IMR-90 (cell line): ENCODE measurements around the gene ATP8B4. TPM values are rescaled to one million over a fixed set of nuclear protein-coding genes. Genes with fewer than 3 reads are reported as not detected.
A peak's percentile ranks its signal among the peaks of the same experiment; 100 is the strongest.

Experiments used
- ATAC-seq: fragments of 200-7000 bp; cut with Tn5 transposase; 2 replicates; pipeline ENCODE4 v1.9.1; 2020; ENCODE audit warnings: low read depth, mild to moderate bottlenecking, moderate library complexity
- BruUV-seq: library from RNA; stranded (reverse); fragments of 400-500 nt; replicated peaks from 2 replicates; lab custom pipeline; 2021; lab: Mats Ljungman, UMichigan
- CTCF ChIA-PET: fragments of 300-600 bp; formaldehyde crosslinking; extraction: SDS; loops from one replicate; lab custom pipeline; 2021; ENCODE audit warnings: antibody characterized with exemption; lab: Yijun Ruan, JAX
- POLR2A ChIA-PET: fragments of 300-600 bp; sonication (Branson Sonifier 250); formaldehyde crosslinking; loops from one replicate; lab custom pipeline; 2022; ENCODE audit warnings: antibody characterized with exemption; ENCODE audit not compliant: unreplicated experiment; lab: Charles Lee
- DNase-seq: peaks from one replicate; pipeline ENCODE4 v3.0.0; 2013
- H2AFZ ChIP-seq: replicated peaks from 2 replicates; pipeline ENCODE3; 2013; ENCODE audit warnings: low read length, mild to moderate bottlenecking; ENCODE audit not compliant: poor library complexity
- H2AK5ac ChIP-seq: 2 replicates; pipeline ENCODE4 v1.6.1; 2013; ENCODE audit warnings: low read depth, low read length, inconsistent platforms
- H2AK9ac ChIP-seq: replicated peaks from 2 replicates; pipeline ENCODE3; 2013; ENCODE audit warnings: mild to moderate bottlenecking, low read depth, low read length, moderate library complexity; ENCODE audit not compliant: poor library complexity
- H2BK120ac ChIP-seq: 2 replicates; pipeline ENCODE4 v1.6.1; 2013; ENCODE audit warnings: low read depth, low read length, inconsistent platforms
- H2BK15ac ChIP-seq: 3 replicates; pipeline ENCODE4 v1.6.1; 2013; ENCODE audit warnings: low read depth, low read length, inconsistent platforms
- H2BK20ac ChIP-seq: 2 replicates; pipeline ENCODE4 v1.6.1; 2013; ENCODE audit warnings: low read depth, mild to moderate bottlenecking, inconsistent platforms, low read length, moderate library complexity
- H2BK5ac ChIP-seq: 2 replicates; pipeline ENCODE4 v1.6.1; 2013; ENCODE audit warnings: mild to moderate bottlenecking, low read depth, low read length, inconsistent platforms; ENCODE audit not compliant: poor library complexity, severe bottlenecking
- H3K14ac ChIP-seq: replicated peaks from 2 replicates; pipeline ENCODE4 v1.6.1; 2013; ENCODE audit warnings: low read depth, low read length, inconsistent platforms
- H3K18ac ChIP-seq: 2 replicates; pipeline ENCODE4 v1.6.1; 2013; ENCODE audit warnings: low read depth, low read length, control low read depth
- H3K23ac ChIP-seq: 2 replicates; pipeline ENCODE4 v1.6.1; 2013; ENCODE audit warnings: low read depth, low read length, inconsistent platforms
- H3K27ac ChIP-seq: 2 replicates; pipeline ENCODE4 v1.5.1; 2013; ENCODE audit warnings: mild to moderate bottlenecking, control low read depth, low read length; ENCODE audit not compliant: insufficient read depth
- H3K27me3 ChIP-seq: 2 replicates; pipeline ENCODE4 v1.6.1; 2013; ENCODE audit warnings: low read length; ENCODE audit not compliant: control insufficient read depth, insufficient read depth
- H3K36me3 ChIP-seq: 2 replicates; pipeline ENCODE4 v1.6.1; 2013; ENCODE audit warnings: low read length, mixed read lengths; ENCODE audit not compliant: control insufficient read depth, insufficient read depth
- H3K4ac ChIP-seq: 2 replicates; pipeline ENCODE4 v1.6.1; 2013; ENCODE audit warnings: low read depth, low read length, inconsistent platforms
- H3K4me1 ChIP-seq: 2 replicates; pipeline ENCODE4 v1.6.1; 2013; ENCODE audit warnings: low read length, mixed read lengths; ENCODE audit not compliant: control insufficient read depth, insufficient read depth
- H3K4me2 ChIP-seq: 2 replicates; pipeline ENCODE4 v1.6.1; 2013; ENCODE audit warnings: low read depth, mild to moderate bottlenecking, control low read depth, low read length, moderate library complexity
- H3K4me3 ChIP-seq: 2 replicates; pipeline ENCODE4 v1.5.1; 2013; ENCODE audit warnings: low read depth, mild to moderate bottlenecking, control low read depth, low read length, moderate library complexity; ENCODE audit not compliant: insufficient read depth
- H3K56ac ChIP-seq: 2 replicates; pipeline ENCODE4 v1.6.1; 2013; ENCODE audit warnings: low read length, inconsistent platforms; ENCODE audit not compliant: insufficient read depth; ENCODE audit errors: extremely low read depth
- H3K79me1 ChIP-seq, 2 experiments: 2 replicates each; pipeline ENCODE4 v1.6.1; 2013; ENCODE audit warnings: low read length in 2 of 2, inconsistent platforms in 1 of 2, low read depth in 1 of 2
- H3K9ac ChIP-seq: 2 replicates; pipeline ENCODE4 v1.6.1; 2013; ENCODE audit warnings: low read depth, low read length, control low read depth
- H3K9me1 ChIP-seq: 2 replicates; pipeline ENCODE4 v1.6.1; 2013; ENCODE audit warnings: low read length, inconsistent platforms; ENCODE audit not compliant: insufficient read depth
- H3K9me3 ChIP-seq: 2 replicates; pipeline ENCODE4 v1.6.1; 2013; ENCODE audit warnings: low read length; ENCODE audit not compliant: control insufficient read depth, insufficient read depth
- H4K20me1 ChIP-seq: 2 replicates; pipeline ENCODE4 v1.6.1; 2013; ENCODE audit warnings: low read length, inconsistent platforms; ENCODE audit not compliant: insufficient read depth
- H4K5ac ChIP-seq: 2 replicates; pipeline ENCODE4 v1.6.1; 2013; ENCODE audit warnings: mild to moderate bottlenecking, low read depth, low read length, control low read depth
- H4K8ac ChIP-seq, 2 experiments: 2 replicates each; pipeline ENCODE4 v1.6.1; 2013; ENCODE audit warnings: low read depth in 2 of 2, low read length in 2 of 2, control low read depth in 1 of 2, inconsistent platforms in 1 of 2
- H4K91ac ChIP-seq: 2 replicates; pipeline ENCODE4 v1.6.1; 2013; ENCODE audit warnings: low read depth, low read length, inconsistent platforms; ENCODE audit not compliant: insufficient read depth
- RCOR1 ChIP-seq: IDR thresholded peaks from 2 replicates; pipeline ENCODE4 v1.6.1; 2012; ENCODE audit warnings: mild to moderate bottlenecking, low read length, improper control_type of control experiment; ENCODE audit not compliant: insufficient replicate concordance
- WGBS, 2 experiments: methylation state at CpG; one replicate each; pipeline versions ENCODE4 v1.1.5 to v1.1.7; 2013; ENCODE audit warnings: missing lambda C conversion rate in 2 of 2; ENCODE audit not compliant: insufficient read length in 1 of 2; ENCODE audit errors: extremely low coverage in 2 of 2; 5-methylcytosine and 5-hydroxymethylcytosine counted together
- dilution Hi-C: fragments of 300-500 bp; cut with HindIII; formaldehyde crosslinking; loops from one replicate; pipeline ENCODE4 v1.14.3; 2018; ENCODE audit warnings: low sequenced_read_pairs; ENCODE audit not compliant: unreplicated experiment
- in situ Hi-C: fragments of 300-500 bp; cut with MboI; formaldehyde crosslinking; loops from 3 replicates; pipeline ENCODE4 v1.14.3; 2019; ENCODE audit warnings: low sequenced_read_pairs, inconsistent platforms, mixed read lengths
- intact Hi-C: fragments of 100-400 bp; cut with micrococcal nuclease; formaldehyde crosslinking; loops from 2 replicates; pipeline ENCODE4 v1.10.0; 2022
- polyA plus RNA-seq, 3 experiments: library from polyadenylated mRNA; depleted of rRNA; stranded (reverse); fragments of >200 nt; gene quantifications; 2 replicates each; pipeline ENCODE4 v1.2.3, GENCODE V29; 2012; ENCODE audit warnings: low replicate concordance in 1 of 3
- total RNA-seq: library from RNA; depleted of rRNA; stranded (reverse); fragments of >200 nt; gene quantifications from 2 replicates; pipeline ENCODE4 v1.2.3, GENCODE V29; 2012
- TF ChIP-seq, protein P1 (sequence below): conservative IDR thresholded peaks from 2 replicates; pipeline ENCODE4 v1.5.1; 2012; ENCODE audit warnings: mild to moderate bottlenecking, low read depth, low read length, improper control_type of control experiment
- TF ChIP-seq, protein P2 (sequence below): fragments of 150-350 bp; IDR thresholded peaks from 2 replicates; pipeline ENCODE4 v1.6.1; 2016; ENCODE audit warnings: low read depth, mild to moderate bottlenecking, low read length, moderate library complexity, borderline replicate concordance
- TF ChIP-seq, protein P3 (sequence below): fragments of 150-350 bp; IDR thresholded peaks from 2 replicates; pipeline ENCODE4 v1.6.1; 2017; ENCODE audit warnings: mild to moderate bottlenecking, antibody characterized with exemption, low read length, low read depth

The ATP8B4 gene
- total and polyA plus RNA-seq, 2 of the 4 experiments (the other 2 are of a cell fraction), result 0.12 to 0.54 TPM

DNA sequence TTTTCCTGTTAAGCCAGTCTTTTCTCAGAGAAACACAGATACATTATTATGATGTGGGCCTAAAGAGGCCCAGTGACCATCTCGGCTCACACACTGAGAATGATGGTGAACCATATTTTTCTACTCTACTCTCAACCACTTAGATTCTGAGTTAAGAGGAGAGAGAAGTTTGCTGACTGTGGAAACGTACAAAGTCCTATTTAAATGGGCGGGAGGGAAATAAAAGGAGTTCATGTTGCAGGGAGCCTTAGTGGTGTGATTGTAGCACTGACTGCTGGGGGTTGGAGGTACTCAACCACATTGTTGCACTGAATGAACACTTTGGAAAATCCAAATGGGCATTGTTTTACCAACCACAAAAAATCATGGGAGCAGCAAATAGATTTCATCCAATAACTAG, 51.0 kb downstream of the ATP8B4 start:
- ChIA-PET CTCF (no interaction called here), POLR2A (no interaction called here)
- H3K27me3 ChIP-seq, result no peaks in the 10 kb centered on the region
- no peak overlapping the region for H3K18ac ChIP-seq
- H4K20me1 ChIP-seq, result no peaks in the 10 kb centered on the region
- no CpG with 5 or more reads among the region's 3 CpGs for WGBS, 2 experiments
- H2BK15ac ChIP-seq, result no peak overlapping the region
- no peaks in the 10 kb centered on the region for H3K9me3 ChIP-seq
- H3K4ac ChIP-seq, result no peak overlapping the region
- 0 out of 2 replicates have a peak, but pooled peaks cover 3% of the 10 kb centered on the region for H3K9me1 ChIP-seq
- H3K4me2 ChIP-seq, result no peak overlapping the region
- H3K4me1 ChIP-seq, result no peaks in the 10 kb centered on the region
- H3K14ac ChIP-seq, result no peak overlapping the region
- H4K91ac ChIP-seq, result no peak overlapping the region
- dilution Hi-C loops, result no loop called here
- no peak for ATAC-seq
- no peak overlapping the region for H2AFZ ChIP-seq
- no peak overlapping the region for H4K5ac ChIP-seq
- no peak overlapping the region for H3K4me3 ChIP-seq
- TF ChIP-seq, protein P1, sequence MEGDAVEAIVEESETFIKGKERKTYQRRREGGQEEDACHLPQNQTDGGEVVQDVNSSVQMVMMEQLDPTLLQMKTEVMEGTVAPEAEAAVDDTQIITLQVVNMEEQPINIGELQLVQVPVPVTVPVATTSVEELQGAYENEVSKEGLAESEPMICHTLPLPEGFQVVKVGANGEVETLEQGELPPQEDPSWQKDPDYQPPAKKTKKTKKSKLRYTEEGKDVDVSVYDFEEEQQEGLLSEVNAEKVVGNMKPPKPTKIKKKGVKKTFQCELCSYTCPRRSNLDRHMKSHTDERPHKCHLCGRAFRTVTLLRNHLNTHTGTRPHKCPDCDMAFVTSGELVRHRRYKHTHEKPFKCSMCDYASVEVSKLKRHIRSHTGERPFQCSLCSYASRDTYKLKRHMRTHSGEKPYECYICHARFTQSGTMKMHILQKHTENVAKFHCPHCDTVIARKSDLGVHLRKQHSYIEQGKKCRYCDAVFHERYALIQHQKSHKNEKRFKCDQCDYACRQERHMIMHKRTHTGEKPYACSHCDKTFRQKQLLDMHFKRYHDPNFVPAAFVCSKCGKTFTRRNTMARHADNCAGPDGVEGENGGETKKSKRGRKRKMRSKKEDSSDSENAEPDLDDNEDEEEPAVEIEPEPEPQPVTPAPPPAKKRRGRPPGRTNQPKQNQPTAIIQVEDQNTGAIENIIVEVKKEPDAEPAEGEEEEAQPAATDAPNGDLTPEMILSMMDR, result no peak
- TF ChIP-seq, protein P2, sequence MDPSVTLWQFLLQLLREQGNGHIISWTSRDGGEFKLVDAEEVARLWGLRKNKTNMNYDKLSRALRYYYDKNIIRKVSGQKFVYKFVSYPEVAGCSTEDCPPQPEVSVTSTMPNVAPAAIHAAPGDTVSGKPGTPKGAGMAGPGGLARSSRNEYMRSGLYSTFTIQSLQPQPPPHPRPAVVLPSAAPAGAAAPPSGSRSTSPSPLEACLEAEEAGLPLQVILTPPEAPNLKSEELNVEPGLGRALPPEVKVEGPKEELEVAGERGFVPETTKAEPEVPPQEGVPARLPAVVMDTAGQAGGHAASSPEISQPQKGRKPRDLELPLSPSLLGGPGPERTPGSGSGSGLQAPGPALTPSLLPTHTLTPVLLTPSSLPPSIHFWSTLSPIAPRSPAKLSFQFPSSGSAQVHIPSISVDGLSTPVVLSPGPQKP, result no peak
- TF ChIP-seq, protein P3, sequence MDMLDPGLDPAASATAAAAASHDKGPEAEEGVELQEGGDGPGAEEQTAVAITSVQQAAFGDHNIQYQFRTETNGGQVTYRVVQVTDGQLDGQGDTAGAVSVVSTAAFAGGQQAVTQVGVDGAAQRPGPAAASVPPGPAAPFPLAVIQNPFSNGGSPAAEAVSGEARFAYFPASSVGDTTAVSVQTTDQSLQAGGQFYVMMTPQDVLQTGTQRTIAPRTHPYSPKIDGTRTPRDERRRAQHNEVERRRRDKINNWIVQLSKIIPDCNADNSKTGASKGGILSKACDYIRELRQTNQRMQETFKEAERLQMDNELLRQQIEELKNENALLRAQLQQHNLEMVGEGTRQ, result no peak
- no peak for TF ChIP-seq RCOR1
- no peaks in the 10 kb centered on the region for H3K36me3 ChIP-seq
- BruUV-seq, result no TSS peak
- no peak overlapping the region for H4K8ac ChIP-seq
- H2BK120ac ChIP-seq, result no peak overlapping the region
- H3K27ac ChIP-seq, result no peak overlapping the region
- no peak for DNase-seq
- H3K9ac ChIP-seq, result no peak overlapping the region
- no peak overlapping the region for H2AK5ac ChIP-seq
- H2BK20ac ChIP-seq, result no peak overlapping the region
- intact Hi-C loops, result no loop called here
- H3K23ac ChIP-seq, result peak overlapping the region; percentile 15; the same call in 1 of the 2 replicates
- in situ Hi-C loops, result no loop called here
- no peak overlapping the region for H2BK5ac ChIP-seq
- H3K56ac ChIP-seq, result no peak overlapping the region
- no peaks in the 10 kb centered on the region for H3K79me1 ChIP-seq
- H2AK9ac ChIP-seq, result no peak overlapping the region
